HepG2 (cell line): Measurements from ENCODE around the gene APOC3. TPM values are rescaled to one million over a fixed set of nuclear protein-coding genes. Genes with fewer than 3 reads are reported as not detected.

Experiments used
- AKAP8 ChIP-seq: sonication (generic); formaldehyde crosslinking; IDR thresholded peaks from 2 replicates; pipeline ENCODE4 v1.5.1; 2020; ENCODE audit warnings: mild to moderate bottlenecking, missing genetic modification reagents
- BORCS8-MEF2B ChIP-seq: sonication (generic); formaldehyde crosslinking; IDR thresholded peaks from 2 replicates; pipeline ENCODE4 v1.8.0; 2022; ENCODE audit warnings: mild to moderate bottlenecking, missing genetic modification reagents
- CBFB ChIP-seq: sonication (generic); formaldehyde crosslinking; IDR thresholded peaks from 2 replicates; pipeline ENCODE4 v1.4.0; 2020; ENCODE audit warnings: missing genetic modification reagents
- ELF4 ChIP-seq: sonication (generic); formaldehyde crosslinking; IDR thresholded peaks from 2 replicates; pipeline ENCODE4 v1.5.0; 2020; ENCODE audit warnings: missing genetic modification reagents, mild to moderate bottlenecking, moderate library complexity, borderline replicate concordance
- ERF ChIP-seq: IDR thresholded peaks from 2 replicates; pipeline ENCODE4 v1.6.1; 2018; ENCODE audit warnings: missing biosample characterization, missing genetic modification reagents
- ESRRA ChIP-seq: sonication (generic); formaldehyde crosslinking; IDR thresholded peaks from 2 replicates; pipeline ENCODE4 v1.5.1; 2020; ENCODE audit warnings: mild to moderate bottlenecking, low read depth, missing genetic modification reagents
- FOXM1 ChIP-seq: sonication (generic); formaldehyde crosslinking; IDR thresholded peaks from 2 replicates; pipeline ENCODE4 v1.5.0; 2020; ENCODE audit warnings: missing genetic modification reagents
- HOXA9 ChIP-seq: sonication (generic); formaldehyde crosslinking; IDR thresholded peaks from 2 replicates; pipeline ENCODE4 v1.8.1; 2022; ENCODE audit warnings: missing genetic modification reagents, mild to moderate bottlenecking, moderate library complexity, borderline replicate concordance
- IRF2 ChIP-seq: IDR thresholded peaks from 2 replicates; pipeline ENCODE4 v1.6.1; 2018; ENCODE audit warnings: missing genetic modification reagents, missing compliant biosample characterization
- KLF12 ChIP-seq: sonication (generic); formaldehyde crosslinking; IDR thresholded peaks from 2 replicates; pipeline ENCODE4 v1.4.0; 2020; ENCODE audit warnings: missing genetic modification reagents, borderline replicate concordance
- NFYB ChIP-seq: sonication (generic); formaldehyde crosslinking; IDR thresholded peaks from 2 replicates; pipeline ENCODE4 v1.4.0; 2020; ENCODE audit warnings: missing genetic modification reagents
- NFYC ChIP-seq: IDR thresholded peaks from 2 replicates; pipeline ENCODE4 v1.6.1; 2016; ENCODE audit warnings: missing genetic modification reagents, missing compliant biosample characterization
- NR1H2 ChIP-seq: sonication (generic); formaldehyde crosslinking; IDR thresholded peaks from 2 replicates; pipeline ENCODE4 v1.8.1; 2022; ENCODE audit warnings: low read depth, missing genetic modification reagents, borderline replicate concordance
- PAWR ChIP-seq: sonication (generic); formaldehyde crosslinking; IDR thresholded peaks from 2 replicates; pipeline ENCODE4 v1.4.0; 2020; ENCODE audit warnings: missing genetic modification reagents, mild to moderate bottlenecking, borderline replicate concordance
- PHF5A ChIP-seq: IDR thresholded peaks from one replicate; pipeline ENCODE4 v1.6.1; 2018; ENCODE audit warnings: low read depth, missing genetic modification reagents; ENCODE audit not compliant: unreplicated experiment
- RXRB ChIP-seq: IDR thresholded peaks from 2 replicates; pipeline ENCODE4 v1.6.1; 2016; ENCODE audit warnings: borderline replicate concordance, missing genetic modification reagents, missing compliant biosample characterization
- SMARCE1 ChIP-seq: fragments of 450-650 bp; IDR thresholded peaks from 2 replicates; pipeline ENCODE4 v1.6.1; 2017; ENCODE audit warnings: borderline replicate concordance
- STAG1 ChIP-seq: sonication (generic); formaldehyde crosslinking; IDR thresholded peaks from 2 replicates; pipeline ENCODE4 v1.4.0; 2020; ENCODE audit warnings: missing genetic modification reagents
- TAF15 ChIP-seq: fragments of 200-400 bp; formaldehyde crosslinking; IDR thresholded peaks from one replicate; pipeline ENCODE4 v1.6.1; 2018; ENCODE audit warnings: mild to moderate bottlenecking, low read depth, low read length; ENCODE audit not compliant: poor library complexity, severe bottlenecking
- ZBTB7A ChIP-seq: sonication (generic); formaldehyde crosslinking; IDR thresholded peaks from 2 replicates; pipeline ENCODE4 v1.8.0; 2022; ENCODE audit warnings: mild to moderate bottlenecking, missing genetic modification reagents
- ZMYM2 ChIP-seq: sonication (generic); formaldehyde crosslinking; IDR thresholded peaks from 2 replicates; pipeline ENCODE4 v1.8.0; 2022; ENCODE audit warnings: mild to moderate bottlenecking, missing genetic modification reagents
- ZNF205 ChIP-seq: IDR thresholded peaks from 2 replicates; pipeline ENCODE4 v1.6.1; 2018; ENCODE audit warnings: missing biosample characterization, missing genetic modification reagents
- ZNF329 ChIP-seq: sonication (generic); formaldehyde crosslinking; IDR thresholded peaks from 2 replicates; pipeline ENCODE4 v1.9.0; 2021; ENCODE audit warnings: low read depth, mild to moderate bottlenecking, missing genetic modification reagents
- ZNF354B ChIP-seq: sonication (generic); formaldehyde crosslinking; IDR thresholded peaks from 2 replicates; pipeline ENCODE4 v1.8.0; 2022; ENCODE audit warnings: mild to moderate bottlenecking, missing genetic modification reagents
- ZNF383 ChIP-seq: sonication (generic); formaldehyde crosslinking; IDR thresholded peaks from 2 replicates; pipeline ENCODE4 v1.4.0; 2020; ENCODE audit warnings: missing genetic modification reagents, mild to moderate bottlenecking, borderline replicate concordance
- ZNF441 ChIP-seq: sonication (generic); formaldehyde crosslinking; IDR thresholded peaks from 2 replicates; pipeline ENCODE4 v1.7.0; 2021; ENCODE audit warnings: missing genetic modification reagents, borderline replicate concordance
- ZNF510 ChIP-seq: sonication (generic); formaldehyde crosslinking; IDR thresholded peaks from 2 replicates; pipeline ENCODE4 v1.4.0; 2020; ENCODE audit warnings: low read depth, mild to moderate bottlenecking, missing genetic modification reagents
- ZSCAN20 ChIP-seq: sonication (generic); formaldehyde crosslinking; IDR thresholded peaks from 2 replicates; pipeline ENCODE4 v1.4.0; 2020; ENCODE audit warnings: missing genetic modification reagents, mild to moderate bottlenecking, borderline replicate concordance
- polyA plus RNA-seq, 8 experiments: library from polyadenylated mRNA; depleted of rRNA in 3 of 8; stranded (reverse) in 7 of 8; unstranded in 1 of 8; fragments of >200 nt; fragmentation: Illumina TruSeq in 4 of 8; extraction: Trizol in 4 of 8; gene quantifications; 2 replicates each; pipeline versions ENCODE4 v1.2.1 to v1.2.3, GENCODE V29; 2011 to 2016; ENCODE audit warnings: low read depth in 4 of 8, missing spikeins in 1 of 8, mixed read lengths in 1 of 8; ENCODE audit not compliant: insufficient read depth in 1 of 8
- total RNA-seq, 5 experiments: library from RNA; depleted of rRNA; stranded (reverse); fragments of >200 nt; fragmentation: Illumina TruSeq; extraction: Trizol; gene quantifications; 2 replicates each; pipeline ENCODE4 v1.2.3, GENCODE V29; 2016; ENCODE audit warnings: low read depth in 1 of 5
- TF ChIP-seq, protein P1 (sequence below): sonication (generic); formaldehyde crosslinking; IDR thresholded peaks from 2 replicates; pipeline ENCODE4 v1.5.0; 2020; ENCODE audit warnings: mild to moderate bottlenecking, missing genetic modification reagents
- TF ChIP-seq, protein P2 (sequence below): sonication (generic); formaldehyde crosslinking; IDR thresholded peaks from 2 replicates; pipeline ENCODE4 v1.5.0; 2020; ENCODE audit warnings: missing genetic modification reagents

APOC3 gene
- total and polyA plus RNA-seq, 2 of the 13 experiments (the other 11 are each of a cell fraction or from before 2014, with no cell fraction given): 314 to 687 TPM

DNA sequence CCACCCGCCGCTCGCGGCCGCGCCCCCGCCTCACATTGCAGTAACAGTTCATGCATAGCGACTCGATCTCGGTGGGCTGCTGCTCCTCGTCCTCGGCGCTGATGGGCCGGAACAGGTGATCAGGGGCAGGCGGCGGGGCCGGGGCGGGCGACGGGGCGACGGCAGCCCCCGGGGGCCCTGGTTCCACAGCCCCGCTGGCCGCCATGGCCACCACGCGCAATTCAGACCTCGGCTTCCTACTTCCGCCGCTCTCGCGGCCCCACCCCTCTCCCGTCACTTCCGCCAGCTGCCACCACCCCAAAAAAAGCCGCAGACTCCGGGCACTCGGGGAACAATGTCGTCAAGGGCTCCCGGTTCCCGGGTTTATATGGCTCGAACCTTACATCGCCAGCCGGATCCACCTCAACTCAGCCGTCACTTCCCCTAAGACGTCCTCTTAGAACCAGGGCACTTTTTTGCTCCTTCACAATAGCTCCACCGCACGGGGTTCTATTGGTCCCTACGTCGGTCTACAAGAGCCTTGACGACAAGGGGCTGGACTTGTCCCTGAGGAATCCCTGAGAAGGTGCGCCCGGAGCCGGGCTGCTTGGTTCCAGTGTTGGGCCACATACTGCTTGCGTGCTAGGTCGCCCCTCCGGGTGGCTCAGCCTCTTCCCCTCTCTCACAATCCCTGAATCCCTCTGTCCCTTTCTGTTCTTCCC, 41.8 kb upstream of the APOC3 start, which contains the start of gene ZPR1 (continued):
- TF ChIP-seq, protein P1, sequence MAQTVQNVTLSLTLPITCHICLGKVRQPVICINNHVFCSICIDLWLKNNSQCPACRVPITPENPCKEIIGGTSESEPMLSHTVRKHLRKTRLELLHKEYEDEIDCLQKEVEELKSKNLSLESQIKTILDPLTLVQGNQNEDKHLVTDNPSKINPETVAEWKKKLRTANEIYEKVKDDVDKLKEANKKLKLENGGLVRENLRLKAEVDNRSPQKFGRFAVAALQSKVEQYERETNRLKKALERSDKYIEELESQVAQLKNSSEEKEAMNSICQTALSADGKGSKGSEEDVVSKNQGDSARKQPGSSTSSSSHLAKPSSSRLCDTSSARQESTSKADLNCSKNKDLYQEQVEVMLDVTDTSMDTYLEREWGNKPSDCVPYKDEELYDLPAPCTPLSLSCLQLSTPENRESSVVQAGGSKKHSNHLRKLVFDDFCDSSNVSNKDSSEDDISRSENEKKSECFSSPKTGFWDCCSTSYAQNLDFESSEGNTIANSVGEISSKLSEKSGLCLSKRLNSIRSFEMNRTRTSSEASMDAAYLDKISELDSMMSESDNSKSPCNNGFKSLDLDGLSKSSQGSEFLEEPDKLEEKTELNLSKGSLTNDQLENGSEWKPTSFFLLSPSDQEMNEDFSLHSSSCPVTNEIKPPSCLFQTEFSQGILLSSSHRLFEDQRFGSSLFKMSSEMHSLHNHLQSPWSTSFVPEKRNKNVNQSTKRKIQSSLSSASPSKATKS (CRISPR knock-in tag): no peak
- TF ChIP-seq ELF4 (CRISPR knock-in tag): 0 out of 2 replicates have a peak, but pooled peaks have one; percentile 39
- no peak for TF ChIP-seq CBFB
- no peak for TF ChIP-seq ZNF354B (CRISPR knock-in tag)
- TF ChIP-seq RXRB (CRISPR knock-in tag): no peak
- no peak for TF ChIP-seq NFYB
- no peak for TF ChIP-seq ZNF329
- no peak for TF ChIP-seq PHF5A
- TF ChIP-seq NR1H2: no peak
- 0 out of 2 replicates have a peak, but pooled peaks have one; percentile 49 for TF ChIP-seq IRF2
- 0 out of 2 replicates have a peak, but pooled peaks have one; percentile 51 for TF ChIP-seq ZNF510
- no peak for TF ChIP-seq ZNF441 (CRISPR knock-in tag)
- no peak for TF ChIP-seq PAWR (CRISPR knock-in tag)
- TF ChIP-seq, protein P2, sequence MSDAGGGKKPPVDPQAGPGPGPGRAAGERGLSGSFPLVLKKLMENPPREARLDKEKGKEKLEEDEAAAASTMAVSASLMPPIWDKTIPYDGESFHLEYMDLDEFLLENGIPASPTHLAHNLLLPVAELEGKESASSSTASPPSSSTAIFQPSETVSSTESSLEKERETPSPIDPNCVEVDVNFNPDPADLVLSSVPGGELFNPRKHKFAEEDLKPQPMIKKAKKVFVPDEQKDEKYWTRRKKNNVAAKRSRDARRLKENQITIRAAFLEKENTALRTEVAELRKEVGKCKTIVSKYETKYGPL (CRISPR knock-in tag): no peak
- 0 out of 2 replicates have a peak, but pooled peaks have one; percentile 17 for TF ChIP-seq ZNF205 (CRISPR knock-in tag)
- peak; percentile 47; the same call in 1 of the 2 replicates for TF ChIP-seq ERF (CRISPR knock-in tag)
- TF ChIP-seq NFYC (CRISPR knock-in tag): no peak
- TF ChIP-seq BORCS8-MEF2B: 0 out of 2 replicates have a peak, but pooled peaks have one; percentile 15
- TF ChIP-seq KLF12 (CRISPR knock-in tag): peak; percentile 77; the same call in 1 of the 2 replicates
- no peak for TF ChIP-seq FOXM1 (CRISPR knock-in tag)
- no peak; the same call in 1 of the 2 replicates for TF ChIP-seq AKAP8 (CRISPR knock-in tag)
- peak; percentile 65 for TF ChIP-seq TAF15
- TF ChIP-seq ZBTB7A: no peak
- TF ChIP-seq ZNF383 (CRISPR knock-in tag): no peak
- TF ChIP-seq HOXA9 (CRISPR knock-in tag): no peak
- no peak for TF ChIP-seq SMARCE1
- no peak for TF ChIP-seq STAG1 (CRISPR knock-in tag)
- no peak for TF ChIP-seq ZSCAN20 (CRISPR knock-in tag)
- no peak for TF ChIP-seq ZMYM2 (CRISPR knock-in tag)
- no peak for TF ChIP-seq ESRRA
